MCF 10A (cell line): ENCODE measurements around the gene NANS. TPM values are rescaled to one million over a fixed set of nuclear protein-coding genes. Genes with fewer than 3 reads are reported as not detected.

Source experiments
- BruUV-seq: library from RNA; stranded (reverse); fragments of 400-500 nt; replicated peaks from 2 replicates; lab custom pipeline; 2021; lab: Mats Ljungman, UMichigan
- CTCF ChIA-PET: fragments of 300-600 bp; sonication (Branson Sonifier 250); formaldehyde crosslinking; extraction: SDS; loops from one replicate; lab custom pipeline; 2021; ENCODE audit warnings: antibody characterized with exemption, inconsistent platforms; lab: Yijun Ruan, JAX
- POLR2A ChIA-PET: fragments of 300-600, 350-650 bp; sonication (Branson Sonifier 250); formaldehyde crosslinking; extraction: SDS; loops from one replicate; lab custom pipeline; 2020; ENCODE audit warnings: antibody characterized with exemption, inconsistent platforms; lab: Yijun Ruan, JAX
- DNase-seq: peaks from one replicate; pipeline ENCODE4 v3.0.0-alpha.2; 2018; ENCODE audit not compliant: unreplicated experiment
- H3K27ac Mint-ChIP-seq: one replicate; pipeline ENCODE4 v1.8.0; 2022; ENCODE audit warnings: mild to moderate bottlenecking, low read depth, mixed read lengths; ENCODE audit not compliant: unreplicated experiment
- H3K27me3 Mint-ChIP-seq: one replicate; pipeline ENCODE4 v1.8.0; 2022; ENCODE audit warnings: mixed read lengths; ENCODE audit not compliant: insufficient read depth, unreplicated experiment
- H3K36me3 Mint-ChIP-seq: one replicate; pipeline ENCODE4 v1.8.0; 2022; ENCODE audit warnings: mild to moderate bottlenecking, moderate library complexity, mixed read lengths; ENCODE audit not compliant: insufficient read depth, unreplicated experiment
- H3K4me1 Mint-ChIP-seq: one replicate; pipeline ENCODE4 v1.8.0; 2022; ENCODE audit warnings: mixed read lengths; ENCODE audit not compliant: insufficient read depth, unreplicated experiment
- H3K4me3 Mint-ChIP-seq: one replicate; pipeline ENCODE4 v1.8.0; 2022; ENCODE audit warnings: mild to moderate bottlenecking, moderate library complexity, mixed read lengths; ENCODE audit not compliant: unreplicated experiment
- H3K9me3 Mint-ChIP-seq: one replicate; pipeline ENCODE4 v1.8.0; 2022; ENCODE audit warnings: mixed read lengths; ENCODE audit not compliant: unreplicated experiment
- intact Hi-C: fragments of 100-400 bp; cut with micrococcal nuclease; formaldehyde crosslinking; loops from 2 replicates; pipeline ENCODE4 v1.14.1; 2022
- total RNA-seq: library from RNA; stranded (reverse); gene quantifications from 2 replicates; pipeline ENCODE4 v1.2.3, GENCODE V29; 2022
- TF ChIP-seq, protein P1 (sequence below): fragments of 200-600 bp; IDR thresholded peaks from one replicate; pipeline ENCODE4 v1.8.0; 2022; ENCODE audit warnings: antibody characterized with exemption, mild to moderate bottlenecking; ENCODE audit not compliant: unreplicated experiment

NANS gene
- total RNA-seq, 1 experiment from 2014 or later = 80.8 TPM

DNA sequence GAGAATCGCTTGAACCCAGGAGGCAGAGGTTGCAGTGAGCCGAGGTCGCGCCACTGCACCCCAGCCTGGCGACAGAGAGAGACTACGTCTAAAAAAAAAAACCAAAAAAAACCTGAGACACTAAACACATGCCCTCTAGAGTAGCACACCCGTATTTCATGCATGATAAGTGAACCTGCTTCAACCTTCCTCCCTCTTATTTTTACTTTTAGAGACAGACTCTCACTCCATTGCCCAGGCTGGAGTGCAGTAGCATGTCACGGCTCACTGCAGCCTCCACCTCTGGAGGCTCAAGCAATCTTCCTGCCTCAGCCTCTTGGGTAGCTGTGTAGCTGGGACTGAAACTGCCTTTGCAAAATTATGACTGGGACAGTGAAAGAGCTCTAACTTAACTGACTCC is 17.6 kb upstream of the NANS start:
- Mint-ChIP-seq H3K36me3 (no peaks in the 10 kb centered on the region), H3K27me3 (no peaks in the 10 kb centered on the region), H3K4me3 (no peak overlapping the region), H3K9me3 (no peaks in the 10 kb centered on the region), H3K4me1 (peaks cover 24% of the 10 kb centered on the region), H3K27ac (no peak overlapping the region)
- no peak for DNase-seq
- ChIA-PET CTCF (interaction anchor here (0.9 kb wide), 1 partner anchor 17 kb away, joined by 3 read pairs; the partner anchor contains the start of gene NANS), POLR2A (interaction anchor here (0.7 to 1.8 kb wide), 2 partner anchors 17 to 33 kb away, joined by 3 to 6 read pairs; partner anchors contain the start of gene NANS)
- TF ChIP-seq, protein P1, sequence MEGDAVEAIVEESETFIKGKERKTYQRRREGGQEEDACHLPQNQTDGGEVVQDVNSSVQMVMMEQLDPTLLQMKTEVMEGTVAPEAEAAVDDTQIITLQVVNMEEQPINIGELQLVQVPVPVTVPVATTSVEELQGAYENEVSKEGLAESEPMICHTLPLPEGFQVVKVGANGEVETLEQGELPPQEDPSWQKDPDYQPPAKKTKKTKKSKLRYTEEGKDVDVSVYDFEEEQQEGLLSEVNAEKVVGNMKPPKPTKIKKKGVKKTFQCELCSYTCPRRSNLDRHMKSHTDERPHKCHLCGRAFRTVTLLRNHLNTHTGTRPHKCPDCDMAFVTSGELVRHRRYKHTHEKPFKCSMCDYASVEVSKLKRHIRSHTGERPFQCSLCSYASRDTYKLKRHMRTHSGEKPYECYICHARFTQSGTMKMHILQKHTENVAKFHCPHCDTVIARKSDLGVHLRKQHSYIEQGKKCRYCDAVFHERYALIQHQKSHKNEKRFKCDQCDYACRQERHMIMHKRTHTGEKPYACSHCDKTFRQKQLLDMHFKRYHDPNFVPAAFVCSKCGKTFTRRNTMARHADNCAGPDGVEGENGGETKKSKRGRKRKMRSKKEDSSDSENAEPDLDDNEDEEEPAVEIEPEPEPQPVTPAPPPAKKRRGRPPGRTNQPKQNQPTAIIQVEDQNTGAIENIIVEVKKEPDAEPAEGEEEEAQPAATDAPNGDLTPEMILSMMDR = no peak
- BruUV-seq = no TSS peak
- intact Hi-C loops = no loop called here

DNA sequence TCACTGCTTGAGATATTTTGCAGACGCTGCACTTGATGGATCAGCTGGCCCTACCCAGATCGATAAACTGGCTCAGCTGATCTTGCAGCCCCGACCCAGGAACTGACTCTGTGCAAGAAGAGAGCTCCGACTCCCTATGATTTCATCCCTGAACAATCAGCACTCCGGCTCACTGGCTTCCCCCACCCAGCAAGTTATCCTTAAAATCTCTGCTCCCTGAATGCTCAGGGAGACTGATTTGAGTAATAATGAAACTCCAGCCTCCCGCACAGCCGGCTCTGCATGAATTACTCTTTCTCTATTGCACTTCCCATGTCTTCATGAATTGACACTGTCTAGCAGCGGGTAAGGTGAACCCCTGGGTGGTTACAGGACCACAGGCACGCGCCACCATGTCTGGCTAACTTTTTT is 16.9 kb upstream of the NANS start:
- Mint-ChIP-seq H3K4me3 (no peak overlapping the region), H3K9me3 (no peaks in the 10 kb centered on the region), H3K4me1 (peaks cover 23% of the 10 kb centered on the region), H3K27ac (no peak overlapping the region), H3K27me3 (no peaks in the 10 kb centered on the region), H3K36me3 (no peaks in the 10 kb centered on the region)
- DNase-seq = no peak
- no TSS peak for BruUV-seq
- intact Hi-C loops = no loop called here
- CTCF ChIA-PET = interaction anchor here (0.6 to 0.9 kb wide), 3 partner anchors 11 to 22 kb away, joined by 3 read pairs; partner anchors contain the start of gene NANS
- TF ChIP-seq, protein P1 = no peak
- POLR2A ChIA-PET = no interaction called here

DNA sequence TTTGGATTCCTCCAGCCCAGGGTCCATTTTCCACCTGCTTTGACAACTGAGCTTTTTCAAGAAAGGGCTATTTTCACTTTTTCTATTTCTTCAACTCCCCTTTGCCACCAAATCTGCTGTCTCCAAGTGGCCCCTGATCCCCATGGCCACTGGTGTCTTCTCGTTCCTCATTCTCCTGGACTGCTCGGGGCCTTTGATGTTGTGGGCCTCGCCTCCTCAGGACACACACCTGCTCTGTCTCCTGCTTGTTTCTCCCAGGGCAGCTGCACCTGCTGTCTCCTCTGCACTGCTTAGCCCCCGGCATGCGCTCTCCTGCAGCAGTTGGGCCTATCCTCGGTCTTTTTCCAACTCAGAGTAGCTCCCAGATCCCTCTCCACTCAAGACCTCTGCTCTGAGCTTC is 16.3 kb upstream of the NANS start:
- ChIA-PET POLR2A (no interaction called here), CTCF (interaction anchor here (0.6 to 0.9 kb wide), 5 partner anchors 11 to 1259 kb away, joined by 3 read pairs; partner anchors contain the start of gene NANS)
- Mint-ChIP-seq H3K4me1 (peaks cover 17% of the 10 kb centered on the region), H3K27ac (no peak overlapping the region), H3K9me3 (no peaks in the 10 kb centered on the region), H3K4me3 (no peak overlapping the region), H3K36me3 (no peaks in the 10 kb centered on the region), H3K27me3 (no peaks in the 10 kb centered on the region)
- TF ChIP-seq, protein P1 = no peak
- no TSS peak for BruUV-seq
- intact Hi-C loops = no loop called here
- no peak for DNase-seq

DNA sequence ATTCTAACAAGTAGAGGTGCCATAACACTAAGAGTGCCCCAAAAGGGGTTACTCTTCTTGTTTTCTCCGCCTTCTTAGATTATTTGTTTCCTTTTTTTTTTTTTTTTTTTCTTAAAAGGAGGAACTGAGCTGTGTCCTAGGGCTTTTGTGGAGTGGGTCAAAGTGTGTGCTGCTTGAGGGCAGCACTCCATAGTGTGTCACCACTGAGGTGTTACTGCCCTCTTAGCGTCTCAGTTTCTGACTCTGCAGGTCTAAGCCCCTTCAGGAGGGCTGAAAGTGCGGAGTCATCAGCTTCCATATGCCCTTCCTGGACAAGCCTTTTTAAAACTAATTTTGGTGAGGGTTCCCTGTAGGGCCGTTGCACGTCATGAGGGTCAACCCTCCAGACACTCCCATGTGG is 12.6 kb upstream of the NANS start:
- Mint-ChIP-seq H3K27me3 (no peaks in the 10 kb centered on the region), H3K4me3 (no peak overlapping the region), H3K4me1 (no peaks in the 10 kb centered on the region), H3K9me3 (no peaks in the 10 kb centered on the region), H3K27ac (no peak overlapping the region), H3K36me3 (no peaks in the 10 kb centered on the region)
- no peak for DNase-seq
- TF ChIP-seq, protein P1 = no peak
- intact Hi-C loops = no loop called here
- no TSS peak for BruUV-seq
- CTCF ChIA-PET = interaction anchor here (0.7 to 1.8 kb wide), 3 partner anchors 14 to 445 kb away, joined by 3 to 7 read pairs (median 4); no protein-coding TSS in a partner anchor
- POLR2A ChIA-PET = no interaction called here
